Measurements from ENCODE around the gene PCDHGA9. TPM values are rescaled to one million over a fixed set of nuclear protein-coding genes. Genes with fewer than 3 reads are reported as not detected.

Gene PCDHGA9
- total RNA-seq = 2.1 to 2.3 TPM (median 2.3 TPM) in 3 replicates

GRCh38 chr5:141402553-141403243, at the start of gene PCDHGA9:
Gene PCDHGA9, plus strand, starts transcription at chr5:141402778. Its CDS starts 175 bp downstream, at chr5:141402953.
- Mint-ChIP-seq H3K4me1 (no peaks in the 10 kb centered on the region), H3K27me3 (ENCODE audit: low read depth) (no peaks in the 10 kb centered on the region), H3K27ac (no peak within 1 kb of the TSS), H3K4me3 (no peak within 1 kb of the TSS), H3K9me3 (peaks cover 48% of the 10 kb centered on the region), H3K36me3 (peaks cover 50% of the 10 kb centered on the region)
- no peak for DNase-seq (ENCODE audit: low spot score in 2 of 2, unreplicated experiment in 2 of 2)
- TF ChIP-seq CTCF (IDR thresholded peaks at IDR 0.05; ENCODE audit: unreplicated experiment) = no peak

GRCh38 chr5:141354900-141355469, 47.6 kb upstream of the PCDHGA9 start, which contains the start of gene PCDHGA4:
Gene PCDHGA4, plus strand, starts transcription at chr5:141355021. Its CDS starts 87 bp downstream, at chr5:141355108.
- no peak for DNase-seq (ENCODE audit: low spot score in 2 of 2, unreplicated experiment in 2 of 2)
- Mint-ChIP-seq H3K4me1 (no peaks in the 10 kb centered on the region), H3K36me3 (peaks cover 9% of the 10 kb centered on the region), H3K27ac (no peak within 1 kb of the TSS), H3K4me3 (no peak within 1 kb of the TSS), H3K9me3 (peaks cover 60% of the 10 kb centered on the region), H3K27me3 (ENCODE audit: low read depth) (no peaks in the 10 kb centered on the region)
- peak; percentile 63 for TF ChIP-seq CTCF (IDR thresholded peaks at IDR 0.05; ENCODE audit: unreplicated experiment)

GRCh38 chr5:141355641-141356040, 46.9 kb upstream of the PCDHGA9 start:
- Mint-ChIP-seq H3K4me1 (no peaks in the 10 kb centered on the region), H3K4me3 (no peak overlapping the region), H3K9me3 (peaks cover 60% of the 10 kb centered on the region)

GRCh38 chr5:141356133-141356532, 46.4 kb upstream of the PCDHGA9 start:
- Mint-ChIP-seq H3K4me1 (no peaks in the 10 kb centered on the region), H3K4me3 (no peak overlapping the region), H3K27me3 (ENCODE audit: low read depth) (no peaks in the 10 kb centered on the region), H3K9me3 (peaks cover 61% of the 10 kb centered on the region), H3K27ac (no peak overlapping the region), H3K36me3 (peaks cover 14% of the 10 kb centered on the region)
- TF ChIP-seq CTCF (IDR thresholded peaks at IDR 0.05; ENCODE audit: unreplicated experiment) = no peak
- DNase-seq (ENCODE audit: low spot score in 2 of 2, unreplicated experiment in 2 of 2) = no peak

More at GRCh38 chr5:141355641-141356040, 46.9 kb upstream of the PCDHGA9 start:
- H3K36me3 Mint-ChIP-seq = peaks cover 9% of the 10 kb centered on the region
- no peak for TF ChIP-seq CTCF (IDR thresholded peaks at IDR 0.05; ENCODE audit: unreplicated experiment)
- H3K27me3 Mint-ChIP-seq (ENCODE audit: low read depth) = no peaks in the 10 kb centered on the region
- DNase-seq (ENCODE audit: low spot score in 2 of 2, unreplicated experiment in 2 of 2) = no peak
- no peak overlapping the region for H3K27ac Mint-ChIP-seq

GRCh38 chr5:141356950-141357349, 45.6 kb upstream of the PCDHGA9 start:
- Mint-ChIP-seq H3K36me3 (peaks cover 16% of the 10 kb centered on the region), H3K9me3 (peaks cover 65% of the 10 kb centered on the region), H3K4me3 (no peak overlapping the region), H3K27ac (no peak overlapping the region), H3K27me3 (ENCODE audit: low read depth) (no peaks in the 10 kb centered on the region), H3K4me1 (no peaks in the 10 kb centered on the region)
- DNase-seq (ENCODE audit: low spot score in 2 of 2, unreplicated experiment in 2 of 2) = no peak
- TF ChIP-seq CTCF (IDR thresholded peaks at IDR 0.05; ENCODE audit: unreplicated experiment) = no peak

All from mesothelial cell of epicardium (in vitro differentiated cells).